Fibroblast of the aortic adventitia (primary cell): ENCODE measurements around the gene XYLT1. TPM values are rescaled to one million over a fixed set of nuclear protein-coding genes. Genes with fewer than 3 reads are reported as not detected.
"Not testable (repeated sequence)": the region's sequence is repeated elsewhere in the genome, so short reads cannot be mapped to it uniquely, and the experiment has no call there.

Experiments
- DNase-seq: peaks from one replicate; pipeline ENCODE4 v3.0.0-alpha.2; 2010; ENCODE audit warnings: low read depth
- H3K4me3 ChIP-seq: 2 replicates; pipeline ENCODE4 v1.5.1; 2011; ENCODE audit warnings: low read depth, mild to moderate bottlenecking, control low read depth, low read length, moderate library complexity
- CTCF ChIP-seq: IDR thresholded peaks from 2 replicates; pipeline ENCODE4 v1.5.1; 2011; ENCODE audit warnings: mild to moderate bottlenecking, low read length, control low read depth, inconsistent platforms; ENCODE audit not compliant: insufficient read depth
- total RNA-seq: library from RNA; depleted of rRNA; stranded (reverse); fragments of >200 nt; gene quantifications from 2 replicates; pipeline ENCODE4 v1.2.3, GENCODE V29; 2012; ENCODE audit warnings: low replicate concordance

The XYLT1 gene
- total RNA-seq, 1 donor: 32.7 TPM

- TF ChIP-seq CTCF: no peak
Measured at GRCh38 chr16:17488506-17488905, 17.7 kb upstream of the XYLT1 start.

GRCh38 chr16:17483351-17483750 lies 12.6 kb upstream of the XYLT1 start:
- no peak overlapping the region for H3K4me3 ChIP-seq
- TF ChIP-seq CTCF: no peak
- DNase-seq: no peak

More at GRCh38 chr16:17488506-17488905, 17.7 kb upstream of the XYLT1 start:
- no peak for DNase-seq
- H3K4me3 ChIP-seq: no peak overlapping the region

GRCh38 chr16:17482341-17482740 lies 11.6 kb upstream of the XYLT1 start:
- DNase-seq: not testable (repeated sequence)

GRCh38 chr16:17481736-17482135 lies 11.0 kb upstream of the XYLT1 start:
- TF ChIP-seq CTCF: no peak
- no peak for DNase-seq
- H3K4me3 ChIP-seq: no peak overlapping the region

More at GRCh38 chr16:17482341-17482740, 11.6 kb upstream of the XYLT1 start:
- H3K4me3 ChIP-seq: not testable (repeated sequence)

GRCh38 chr16:17477260-17477545 lies 6.4 kb upstream of the XYLT1 start:
- not testable (repeated sequence) for H3K4me3 ChIP-seq, DNase-seq

GRCh38 chr16:17476414-17477259 lies 5.9 kb upstream of the XYLT1 start:
- peak; percentile 81 for DNase-seq
- no peak overlapping the region for H3K4me3 ChIP-seq
- peak; percentile 76 for TF ChIP-seq CTCF

- H3K4me3 ChIP-seq: no peak overlapping the region
- no peak for DNase-seq
- TF ChIP-seq CTCF: no peak
Measured at GRCh38 chr16:17475104-17475503, 4.3 kb upstream of the XYLT1 start.

GRCh38 chr16:17474572-17474971 lies 3.8 kb upstream of the XYLT1 start:
- H3K4me3 ChIP-seq: no peak overlapping the region
- DNase-seq: no peak
- no peak for TF ChIP-seq CTCF
